Coronary artery (tissue), 2 donors: ENCODE results near the gene TTC8.

Experiments
- DNase-seq: peaks from one replicate; pipeline ENCODE4 v3.0.0-alpha.2; 2017; ENCODE audit warnings: low spot score
- H3K27ac ChIP-seq, 2 donors: fragments of 200-600 bp; sonication (generic); one replicate each; pipeline ENCODE4 v1.5.1; 2016 to 2019
- H3K4me3 ChIP-seq: fragments of 200-600 bp; sonication (generic); 2 replicates; pipeline ENCODE4 v1.5.1; 2016; ENCODE audit warnings: mild to moderate bottlenecking, moderate library complexity
- TF ChIP-seq, protein P1 (sequence below): fragments of 200-600 bp; sonication (generic); IDR thresholded peaks from one replicate; pipeline ENCODE4 v1.5.1; 2019; ENCODE audit warnings: antibody characterized with exemption

The TTC8 gene

DNA sequence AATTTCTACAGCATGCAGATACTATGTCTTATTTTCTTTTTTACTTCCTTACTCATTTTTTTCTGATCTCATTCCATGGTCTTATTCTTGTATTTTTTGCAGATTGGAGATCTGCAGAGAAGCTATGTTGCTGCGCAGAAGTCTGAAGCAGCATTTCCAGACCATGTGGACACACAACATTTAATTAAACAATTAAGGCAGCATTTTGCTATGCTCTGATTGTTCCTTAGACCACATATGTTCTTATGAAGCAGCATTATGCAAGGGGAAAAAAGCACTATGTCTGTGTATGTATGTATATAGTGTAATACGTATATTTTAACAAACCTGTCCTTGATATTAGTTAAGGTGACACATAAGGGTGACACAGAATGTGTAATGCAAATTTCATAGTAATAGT is 52.7 kb downstream of the TTC8 start:
- Histone ChIP-seq H3K4me3 (no peak overlapping the region), H3K27ac (no peak overlapping the region)
- no peak for DNase-seq
- TF ChIP-seq, protein P1, sequence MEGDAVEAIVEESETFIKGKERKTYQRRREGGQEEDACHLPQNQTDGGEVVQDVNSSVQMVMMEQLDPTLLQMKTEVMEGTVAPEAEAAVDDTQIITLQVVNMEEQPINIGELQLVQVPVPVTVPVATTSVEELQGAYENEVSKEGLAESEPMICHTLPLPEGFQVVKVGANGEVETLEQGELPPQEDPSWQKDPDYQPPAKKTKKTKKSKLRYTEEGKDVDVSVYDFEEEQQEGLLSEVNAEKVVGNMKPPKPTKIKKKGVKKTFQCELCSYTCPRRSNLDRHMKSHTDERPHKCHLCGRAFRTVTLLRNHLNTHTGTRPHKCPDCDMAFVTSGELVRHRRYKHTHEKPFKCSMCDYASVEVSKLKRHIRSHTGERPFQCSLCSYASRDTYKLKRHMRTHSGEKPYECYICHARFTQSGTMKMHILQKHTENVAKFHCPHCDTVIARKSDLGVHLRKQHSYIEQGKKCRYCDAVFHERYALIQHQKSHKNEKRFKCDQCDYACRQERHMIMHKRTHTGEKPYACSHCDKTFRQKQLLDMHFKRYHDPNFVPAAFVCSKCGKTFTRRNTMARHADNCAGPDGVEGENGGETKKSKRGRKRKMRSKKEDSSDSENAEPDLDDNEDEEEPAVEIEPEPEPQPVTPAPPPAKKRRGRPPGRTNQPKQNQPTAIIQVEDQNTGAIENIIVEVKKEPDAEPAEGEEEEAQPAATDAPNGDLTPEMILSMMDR = no peak

DNA sequence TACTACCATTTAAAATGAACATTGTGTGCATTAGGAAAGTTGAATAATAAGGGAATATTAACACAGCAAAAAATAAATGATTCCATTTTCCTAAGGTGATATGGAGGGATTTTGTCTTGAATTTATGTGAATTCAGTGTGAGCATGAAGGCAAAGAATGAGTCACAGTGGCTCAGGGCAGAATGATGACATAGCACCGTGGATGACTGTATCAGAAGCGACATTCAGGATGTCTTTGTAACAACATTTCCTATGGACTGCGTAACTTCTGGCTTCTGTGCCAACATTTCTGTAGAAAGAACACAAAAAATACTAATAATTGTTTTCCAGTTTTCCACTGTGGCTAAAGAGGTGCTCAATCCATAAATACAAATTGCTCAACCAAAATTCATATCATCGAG is 54.6 kb downstream of the TTC8 start:
- Histone ChIP-seq H3K4me3 (no peak overlapping the region), H3K27ac (no peak overlapping the region)
- TF ChIP-seq, protein P1 = no peak
- no peak for DNase-seq

DNA sequence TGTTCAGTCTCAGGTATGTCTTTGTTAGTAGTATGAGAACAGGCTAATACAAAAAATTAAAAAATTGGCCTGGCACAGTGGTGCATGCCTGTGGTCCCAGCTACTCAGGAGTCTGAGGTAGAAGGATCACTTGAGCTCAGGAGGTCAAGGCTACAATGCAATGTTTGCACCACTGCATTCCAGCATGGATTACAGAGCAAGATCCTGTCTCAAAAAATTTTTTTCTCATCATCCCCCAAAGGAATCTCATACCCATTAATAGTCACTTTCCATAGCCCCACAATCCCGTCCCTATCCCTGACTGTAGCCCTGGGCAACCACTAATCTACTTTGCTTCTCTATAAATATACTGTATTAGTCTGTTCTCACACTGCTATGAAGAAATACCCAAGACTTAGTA is 57.8 kb downstream of the TTC8 start:
- DNase-seq = no peak
- TF ChIP-seq, protein P1 = no peak
- Histone ChIP-seq H3K4me3 (no peak overlapping the region), H3K27ac (no peak overlapping the region)

DNA sequence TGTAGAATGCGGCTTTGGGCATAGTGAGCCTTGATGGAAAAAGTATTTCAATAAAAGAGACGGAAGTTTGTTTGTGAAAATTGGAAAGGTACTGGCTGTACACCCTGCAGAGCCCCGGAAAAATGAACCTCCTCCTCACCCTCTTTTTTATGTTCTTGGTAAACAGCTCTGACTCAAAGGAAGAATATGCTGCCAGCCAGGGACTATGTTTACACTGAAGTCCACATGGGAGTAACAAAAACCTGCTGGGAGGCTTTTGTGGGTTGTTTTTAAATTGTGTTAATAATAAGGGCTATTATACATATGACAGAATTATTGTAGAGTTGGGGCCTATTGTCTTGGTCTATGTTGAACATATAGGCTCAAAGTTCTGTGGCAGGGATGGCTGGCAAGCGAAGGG is 70.7 kb downstream of the TTC8 start:
- Histone ChIP-seq H3K27ac (no peak overlapping the region), H3K4me3 (no peak overlapping the region)
- DNase-seq = no peak
- TF ChIP-seq, protein P1 = no peak

DNA sequence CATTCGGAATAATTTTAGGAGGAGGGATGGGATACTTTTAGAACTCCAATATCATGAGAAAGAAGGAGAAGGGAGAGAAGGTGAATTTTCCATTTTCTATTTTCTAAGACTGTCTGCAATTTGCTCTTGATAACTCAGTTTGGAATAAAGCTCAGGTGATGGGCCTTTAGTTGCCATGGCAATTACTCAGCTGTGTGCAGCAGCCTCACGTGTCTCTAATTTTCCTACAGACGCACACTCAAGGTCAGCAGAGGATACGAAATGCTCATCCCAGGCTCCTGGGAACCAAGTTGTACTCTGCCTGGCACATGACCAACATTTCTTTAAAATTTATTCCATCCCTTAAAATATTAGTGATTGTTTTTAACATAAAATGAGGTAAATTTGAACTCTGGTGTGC is 76.7 kb downstream of the TTC8 start:
- H3K4me3 ChIP-seq = no peak overlapping the region
- DNase-seq = no peak
- TF ChIP-seq, protein P1 = no peak
- no peak overlapping the region for H3K27ac ChIP-seq

DNA sequence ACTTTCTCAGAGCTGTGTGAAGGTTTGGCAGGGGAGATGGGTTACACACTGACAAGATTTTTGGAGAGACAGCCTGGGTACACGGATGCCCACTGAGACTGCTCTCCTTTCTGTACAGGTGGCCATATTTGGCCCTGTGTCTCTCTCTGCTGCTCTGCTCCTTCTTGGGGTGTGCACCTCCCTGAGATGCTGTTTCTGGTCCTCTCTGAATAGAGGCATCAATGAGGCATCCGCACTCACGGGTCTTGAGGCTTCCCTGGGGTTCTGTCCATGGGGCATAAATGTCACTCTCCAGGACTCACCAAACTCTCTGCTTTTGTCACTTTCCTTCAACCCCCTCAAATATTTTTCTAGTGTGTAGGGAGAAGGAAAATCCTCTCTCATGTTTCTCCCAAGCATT is 77.5 kb downstream of the TTC8 start:
- Histone ChIP-seq H3K27ac (no peak overlapping the region), H3K4me3 (no peak overlapping the region)
- DNase-seq = no peak
- TF ChIP-seq, protein P1 = no peak

DNA sequence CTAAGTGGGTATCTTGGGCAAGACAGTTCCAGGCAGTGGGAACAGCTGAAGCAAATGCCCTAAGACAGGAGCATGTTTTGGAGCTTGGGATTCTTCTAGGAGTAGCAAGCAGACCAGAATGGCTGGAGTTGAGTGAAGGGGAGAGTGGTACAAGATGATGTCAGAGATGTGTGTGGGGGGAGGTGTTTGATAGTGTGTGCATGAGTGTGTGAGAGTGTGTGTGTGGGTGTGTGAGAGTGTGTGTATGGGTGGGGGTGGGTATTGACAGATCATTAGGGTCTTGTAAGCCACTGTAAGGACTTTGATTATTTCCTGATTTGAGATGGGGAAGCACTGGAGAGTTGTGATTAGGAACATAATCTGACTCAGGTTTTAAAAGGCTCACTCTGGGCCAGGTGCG is 78.4 kb downstream of the TTC8 start:
- DNase-seq = no peak
- Histone ChIP-seq H3K4me3 (no peak overlapping the region), H3K27ac (no peak overlapping the region)
- TF ChIP-seq, protein P1 = no peak
